ENCODE measurements around the gene BBS9.

GRCh38 chr7:33509206-33509605, 379.8 kb downstream of the BBS9 start:
- TF ChIP-seq POLR2A (IDR thresholded peaks at IDR 0.05) (no peak), CTCF (IDR thresholded peaks at IDR 0.05) (no peak), EP300 (IDR thresholded peaks at IDR 0.05) (no peak)

Measured in tibial nerve (tissue), 4 donors.